ENCODE results near the gene NDC80.
"Not testable (repeated sequence)": the region's sequence is repeated elsewhere in the genome, so short reads cannot be mapped to it uniquely, and the experiment has no call there.

The NDC80 gene

GRCh38 chr18:2625217-2625616 is 53.9 kb downstream of the NDC80 start:
- DNase-seq, result no peak

DNA sequence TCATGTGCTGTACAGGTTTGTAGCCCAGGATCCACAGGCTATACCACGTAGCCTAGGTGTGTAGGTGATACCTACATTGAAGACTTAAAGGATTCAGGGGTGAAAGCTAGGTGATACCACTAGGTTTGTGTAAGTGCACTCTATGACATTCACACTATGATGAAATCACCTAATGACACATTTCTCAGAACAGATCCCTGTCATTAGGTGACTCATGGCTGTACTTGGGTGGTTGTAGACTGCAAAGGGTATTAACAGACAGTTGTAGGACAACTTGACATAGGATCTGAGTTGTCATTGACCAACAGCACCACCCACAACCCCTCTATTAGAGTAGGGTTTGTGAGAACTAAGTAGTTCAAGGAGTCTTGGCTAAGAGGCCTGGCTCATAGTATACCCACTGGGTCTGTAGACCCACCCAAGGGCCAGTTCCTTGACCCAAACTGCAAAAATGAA is 56.5 kb downstream of the NDC80 start:
- DNase-seq, result no peak

DNA sequence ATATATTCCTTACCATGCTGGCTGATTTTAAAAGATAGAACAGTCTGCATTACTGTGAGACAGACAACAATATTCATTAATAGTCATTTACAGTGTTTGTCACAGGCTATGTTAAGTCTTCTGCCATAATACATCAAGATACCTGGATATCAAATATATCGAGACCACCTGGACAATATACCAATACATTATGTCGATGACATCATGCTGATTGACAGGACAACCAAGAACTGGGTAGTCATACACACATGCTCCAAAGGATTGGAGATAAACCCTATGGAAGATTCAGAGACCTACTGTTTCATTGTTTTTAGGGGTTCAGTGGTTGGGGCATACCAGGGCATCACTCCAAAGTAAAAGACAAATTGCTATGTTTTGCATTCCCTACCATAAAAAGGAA is 57.6 kb downstream of the NDC80 start:
- DNase-seq, result no peak

DNA sequence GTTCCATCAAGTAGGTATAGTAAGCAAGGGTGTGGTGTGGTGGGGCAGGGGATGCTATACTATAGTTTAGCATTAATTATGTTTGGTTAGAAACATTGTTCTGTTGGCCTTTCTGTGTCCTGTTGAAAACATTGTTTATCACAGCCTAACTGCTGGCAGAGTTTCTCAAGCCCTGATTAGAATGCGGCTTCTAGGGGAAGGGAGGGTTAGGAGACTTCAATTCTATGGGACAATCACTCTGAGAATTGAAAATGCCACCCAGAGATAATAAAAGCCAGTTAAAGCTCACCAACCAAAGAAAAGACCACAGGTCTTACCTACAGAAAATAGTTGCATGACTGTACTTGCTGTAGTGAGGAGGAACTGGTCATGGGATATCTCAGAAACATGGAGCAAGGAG is 64.2 kb downstream of the NDC80 start:
- no peak for DNase-seq

- DNase-seq, result no peak
Measured at GRCh38 chr18:2636126-2636631, 64.8 kb downstream of the NDC80 start.

GRCh38 chr18:2641638-2642037 is 70.3 kb downstream of the NDC80 start:
- no peak for DNase-seq

GRCh38 chr18:2642771-2643170 is 71.4 kb downstream of the NDC80 start:
- no peak for DNase-seq

GRCh38 chr18:2644535-2644934 is 73.2 kb downstream of the NDC80 start:
- DNase-seq, result no peak

GRCh38 chr18:2651981-2652380 is 80.6 kb downstream of the NDC80 start:
- DNase-seq, result no peak

GRCh38 chr18:2653467-2653866 is 82.1 kb downstream of the NDC80 start:
- no peak for DNase-seq

GRCh38 chr18:2654169-2654927 is 83.0 kb downstream of the NDC80 start:
- DNase-seq, result no peak

DNA sequence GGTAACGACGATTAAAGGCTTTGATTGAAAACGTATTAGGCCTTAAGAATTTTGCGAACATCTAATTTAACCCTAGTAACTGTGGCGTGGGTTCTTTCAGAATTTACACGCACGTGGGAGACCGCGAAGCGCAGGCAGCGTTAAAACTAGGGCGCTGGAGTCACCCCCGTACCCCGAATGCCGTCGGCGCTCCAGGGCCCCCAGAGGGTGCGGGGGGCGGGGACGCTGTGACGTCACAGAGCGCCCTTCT is 83.5 kb downstream of the NDC80 start:
- peak in 7 of 56 donors; percentile 34 to 79 (median 52) for DNase-seq

- peak in 55 of 56 donors; percentile 19 to 95 (median 84) for DNase-seq
Measured at GRCh38 chr18:2655178-2655953, 84.0 kb downstream of the NDC80 start, which contains the start of gene SMCHD1. Gene SMCHD1, plus strand, starts transcription at chr18:2655726. Its CDS starts 350 bp downstream, at chr18:2656076.

DNA sequence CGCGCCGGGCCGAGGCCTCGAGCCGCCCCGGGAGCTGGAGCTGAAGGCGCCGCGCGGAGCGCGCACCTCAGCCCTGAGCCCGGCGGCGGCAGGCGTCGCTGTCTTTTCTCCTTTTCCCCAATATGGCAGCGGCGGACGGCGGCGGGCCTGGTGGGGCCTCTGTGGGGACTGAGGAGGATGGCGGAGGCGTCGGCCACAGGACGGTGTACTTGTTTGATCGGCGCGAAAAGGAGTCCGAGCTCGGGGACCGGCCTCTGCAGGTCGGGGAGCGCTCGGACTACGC is 84.5 kb downstream of the NDC80 start:
- peak in 12 of 56 donors; percentile 31 to 65 (median 50) for DNase-seq

GRCh38 chr18:2656237-2656980 is 85.1 kb downstream of the NDC80 start:
- peak in 28 of 56 donors; percentile 8 to 58 (median 42) for DNase-seq

DNA sequence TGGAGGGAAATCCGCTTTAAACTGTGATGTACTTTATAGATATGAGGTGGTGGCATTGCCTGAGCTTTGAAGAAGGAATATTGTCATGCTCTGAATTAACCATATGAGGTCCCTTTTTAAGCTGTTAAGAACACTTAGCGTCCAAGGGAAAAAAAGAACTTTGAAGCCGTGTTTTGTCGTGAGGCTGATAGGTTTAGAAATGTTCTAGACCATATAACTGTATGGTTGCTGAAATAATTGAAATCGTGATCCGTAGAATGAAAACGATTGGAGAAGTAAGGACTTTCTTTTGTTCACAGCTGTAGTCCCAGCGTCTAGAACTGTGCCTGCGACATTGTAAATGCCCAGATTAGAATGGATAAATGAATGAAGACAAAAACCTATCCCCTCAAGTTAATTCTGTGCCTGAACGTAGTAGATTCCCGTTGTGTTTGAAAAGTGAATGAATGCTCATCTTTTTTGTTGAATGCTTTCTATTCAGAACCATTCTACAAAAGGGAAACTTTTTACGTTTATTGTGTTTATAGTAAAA is 85.7 kb downstream of the NDC80 start:
- DNase-seq, result no peak

DNA sequence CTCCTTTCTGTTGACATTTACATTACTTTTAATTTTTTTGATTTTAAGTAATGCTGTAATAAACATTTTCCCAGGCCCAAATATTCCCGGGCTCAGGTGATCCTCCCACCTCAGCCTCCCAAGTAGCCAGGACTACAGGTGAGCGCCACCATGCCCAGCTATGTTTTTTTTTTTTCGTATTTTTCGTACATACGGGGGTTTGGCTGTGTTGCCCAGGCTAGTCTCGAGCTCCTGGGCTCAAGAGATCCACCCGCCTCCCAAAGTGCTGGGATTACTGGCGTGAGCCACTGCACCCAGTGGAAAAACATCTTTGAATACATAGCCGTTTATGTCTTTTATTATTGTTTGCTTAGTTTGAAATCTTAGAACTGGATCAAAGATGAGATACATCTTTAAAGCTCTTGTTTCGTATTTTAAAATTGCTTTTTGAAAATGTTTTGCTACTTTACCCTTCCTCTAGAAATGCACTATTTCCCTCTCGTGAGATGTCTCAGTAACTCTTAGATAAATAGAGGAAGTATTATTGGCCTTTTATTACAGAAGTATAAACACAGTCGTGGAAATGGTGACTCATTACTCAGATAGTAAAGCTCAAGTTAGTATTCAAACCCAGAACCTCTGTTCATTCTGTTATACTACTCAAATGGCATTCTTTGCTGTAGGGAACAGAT is 86.6 kb downstream of the NDC80 start:
- no peak for DNase-seq

- DNase-seq, result not testable (repeated sequence)
Measured at GRCh38 chr18:2660849-2661248, 89.5 kb downstream of the NDC80 start.

DNA sequence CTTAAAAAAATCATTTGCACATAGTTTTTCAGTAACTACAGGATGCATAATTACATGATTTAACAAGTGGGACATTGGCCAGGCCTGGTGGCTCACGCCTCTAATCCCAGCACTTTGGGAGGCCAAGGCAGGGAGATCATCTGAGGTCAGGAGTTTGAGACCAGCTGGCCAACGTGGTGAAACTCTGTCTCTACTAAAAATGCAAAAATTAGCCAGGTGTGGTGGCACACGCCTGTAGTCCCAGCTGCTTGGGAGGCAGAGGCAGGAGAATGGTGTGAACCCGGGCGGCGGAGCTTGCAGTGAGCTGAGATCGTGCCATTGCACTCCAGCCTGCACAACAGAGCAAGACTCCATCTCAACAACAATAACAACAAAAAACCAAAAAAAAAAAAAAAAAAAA is 90.9 kb downstream of the NDC80 start:
- DNase-seq, result not testable (repeated sequence)

DNA sequence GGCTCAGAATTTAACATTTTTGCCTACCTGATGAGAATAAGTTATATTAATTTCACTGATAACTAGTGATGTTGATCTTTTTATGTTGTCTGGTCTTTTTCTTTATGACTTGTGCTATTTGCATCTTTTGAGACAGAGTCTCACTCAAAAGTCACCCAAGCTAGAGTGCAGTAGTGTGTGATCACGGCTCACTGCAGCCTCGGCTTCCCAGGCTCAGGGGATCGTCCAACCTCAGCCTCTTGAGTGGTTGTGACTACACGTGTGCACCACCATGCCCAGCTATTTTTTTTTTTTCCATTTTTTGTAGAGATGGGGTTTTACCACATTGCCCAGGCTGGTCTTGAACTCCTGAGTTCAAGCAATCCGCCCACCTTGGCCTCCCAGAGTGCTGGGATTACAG is 91.6 kb downstream of the NDC80 start:
- no peak for DNase-seq

Measured in nucleus accumbens (tissue), 56 donors.